Right atrium auricular region (tissue), 2 donors: Measurements from ENCODE around the gene TMEM63C. TPM values are rescaled to one million over a fixed set of nuclear protein-coding genes. Genes with fewer than 3 reads are reported as not detected.

ENCODE experiments used
- DNase-seq: peaks from one replicate; pipeline ENCODE4 v3.0.0-alpha.2; 2019; ENCODE audit warnings: low spot score
- H3K27ac ChIP-seq, 2 donors: fragments of 200-600 bp; sonication (generic); 1 replicate in 1 of 2; 2 replicates in 1 of 2; pipeline ENCODE4 v1.5.1; 2016 to 2019
- H3K27me3 ChIP-seq, 2 donors: fragments of 200-600 bp; sonication (generic); one replicate each; pipeline versions ENCODE4 v1.5.1 to v1.6.0; 2017 to 2019
- H3K36me3 ChIP-seq: fragments of 200-600 bp; sonication (generic); one replicate; pipeline ENCODE4 v1.5.1; 2016
- H3K4me1 ChIP-seq, 2 donors: fragments of 200-600 bp; sonication (generic); one replicate each; pipeline versions ENCODE4 v1.5.1 to v1.6.0; 2017 to 2019
- H3K4me3 ChIP-seq, 2 donors: fragments of 200-600 bp; sonication (generic); 1 replicate in 1 of 2; 2 replicates in 1 of 2; pipeline ENCODE4 v1.5.1; 2017 to 2019; ENCODE audit warnings: mild to moderate bottlenecking in 1 of 2, moderate library complexity in 1 of 2
- H3K9me3 ChIP-seq, 2 donors: fragments of 200-600 bp; sonication (generic); one replicate each; pipeline ENCODE4 v1.5.1; 2019
- CTCF ChIP-seq, 2 donors: fragments of 200-600 bp; sonication (generic); IDR thresholded peaks; one replicate each; pipeline ENCODE4 v1.5.1; 2019; ENCODE audit warnings: antibody characterized with exemption in 2 of 2
- total RNA-seq, 2 donors: library from RNA; depleted of rRNA; stranded (reverse); fragments of >200 nt; gene quantifications; one replicate each; pipeline ENCODE4 v1.1.0, GENCODE V29; 2016

The TMEM63C gene
- total RNA-seq, 2 donors from 2014 or later = 0.04 TPM; not detected in 1

- Histone ChIP-seq H3K9me3 (no peaks in the 10 kb centered on the region), H3K27me3 (no peaks in the 10 kb centered on the region)
- no peak for TF ChIP-seq CTCF (IDR thresholded peaks at IDR 0.05)
Observed at GRCh38 chr14:77225254-77225653, 43.7 kb downstream of the TMEM63C start.

GRCh38 chr14:77225892-77226557, 44.4 kb downstream of the TMEM63C start:
- Histone ChIP-seq H3K9me3 (no peaks in the 10 kb centered on the region), H3K36me3 (no peaks in the 10 kb centered on the region), H3K27ac (no peak overlapping the region), H3K27me3 (no peaks in the 10 kb centered on the region), H3K4me3 (no peak overlapping the region), H3K4me1 (no peaks in the 10 kb centered on the region)
- TF ChIP-seq CTCF (IDR thresholded peaks at IDR 0.05) = no peak
- no peak for DNase-seq

More at GRCh38 chr14:77225254-77225653, 43.7 kb downstream of the TMEM63C start:
- no peak for DNase-seq
- Histone ChIP-seq H3K36me3 (no peaks in the 10 kb centered on the region), H3K4me1 (no peaks in the 10 kb centered on the region), H3K27ac (no peak overlapping the region), H3K4me3 (no peak overlapping the region)

- H3K4me3 ChIP-seq = no peak overlapping the region
- no peak for DNase-seq
- H3K27ac ChIP-seq = no peak overlapping the region
- no peaks in the 10 kb centered on the region for H3K27me3 ChIP-seq
- H3K36me3 ChIP-seq = no peaks in the 10 kb centered on the region
- no peaks in the 10 kb centered on the region for H3K9me3 ChIP-seq
- TF ChIP-seq CTCF (IDR thresholded peaks at IDR 0.05) = no peak
- H3K4me1 ChIP-seq = no peaks in the 10 kb centered on the region
Observed at GRCh38 chr14:77228056-77228455, 46.5 kb downstream of the TMEM63C start.

- Histone ChIP-seq H3K27me3 (no peaks in the 10 kb centered on the region), H3K27ac (no peak overlapping the region), H3K4me3 (no peak overlapping the region), H3K9me3 (no peaks in the 10 kb centered on the region), H3K4me1 (no peaks in the 10 kb centered on the region), H3K36me3 (no peaks in the 10 kb centered on the region)
- no peak for DNase-seq
- no peak for TF ChIP-seq CTCF (IDR thresholded peaks at IDR 0.05)
Observed at GRCh38 chr14:77230914-77231313, 49.3 kb downstream of the TMEM63C start.

- H3K4me3 ChIP-seq = no peak overlapping the region
- DNase-seq = no peak
- no peak for TF ChIP-seq CTCF (IDR thresholded peaks at IDR 0.05)
- no peaks in the 10 kb centered on the region for H3K9me3 ChIP-seq
- no peak overlapping the region for H3K27ac ChIP-seq
- H3K36me3 ChIP-seq = no peaks in the 10 kb centered on the region
- no peaks in the 10 kb centered on the region for H3K4me1 ChIP-seq
- H3K27me3 ChIP-seq = no peaks in the 10 kb centered on the region
Observed at GRCh38 chr14:77231721-77232120, 50.1 kb downstream of the TMEM63C start.

GRCh38 chr14:77236814-77237213, 55.2 kb downstream of the TMEM63C start:
- Histone ChIP-seq H3K27me3 (no peaks in the 10 kb centered on the region), H3K36me3 (no peaks in the 10 kb centered on the region), H3K4me1 (no peaks in the 10 kb centered on the region), H3K4me3 (no peak overlapping the region), H3K9me3 (no peaks in the 10 kb centered on the region), H3K27ac (no peak overlapping the region)
- DNase-seq = no peak
- no peak for TF ChIP-seq CTCF (IDR thresholded peaks at IDR 0.05)
